ENCODE results near the gene SPINT2.
"Not testable (repeated sequence)": the region's sequence is repeated elsewhere in the genome, so short reads cannot be mapped to it uniquely, and the experiment has no call there.

Gene SPINT2

GRCh38 chr19:38264486-38265212, at the start of gene SPINT2:
Gene SPINT2, plus strand, starts transcription at chr19:38264573. Its CDS starts 320 bp downstream, at chr19:38264893.
- DNase-seq (ENCODE audit: low read depth, low spot score) = no peak

GRCh38 chr19:38216785-38217641, 47.4 kb upstream of the SPINT2 start:
- DNase-seq (ENCODE audit: low read depth, low spot score) = no peak

- no peak for DNase-seq (ENCODE audit: low read depth, low spot score)
Observed at GRCh38 chr19:38218204-38218603, 46.2 kb upstream of the SPINT2 start.

GRCh38 chr19:38219221-38219620, 45.2 kb upstream of the SPINT2 start:
- DNase-seq (ENCODE audit: low read depth, low spot score) = no peak

- no peak for DNase-seq (ENCODE audit: low read depth, low spot score)
Observed at GRCh38 chr19:38221421-38221820, 43.0 kb upstream of the SPINT2 start.

- no peak for DNase-seq (ENCODE audit: low read depth, low spot score)
Observed at GRCh38 chr19:38221919-38222830, 42.2 kb upstream of the SPINT2 start.

GRCh38 chr19:38223119-38223523, 41.3 kb upstream of the SPINT2 start:
- no peak for DNase-seq (ENCODE audit: low read depth, low spot score)

- DNase-seq (ENCODE audit: low read depth, low spot score) = no peak
Observed at GRCh38 chr19:38223617-38224013, 40.8 kb upstream of the SPINT2 start.

- DNase-seq (ENCODE audit: low read depth, low spot score) = no peak
Observed at GRCh38 chr19:38224014-38224862, 40.1 kb upstream of the SPINT2 start, which contains the start of gene DPF1. Gene DPF1, minus strand, starts transcription at chr19:38224222. Its CDS starts 80 bp downstream, at chr19:38224142.

GRCh38 chr19:38224863-38225218, 39.5 kb upstream of the SPINT2 start:
- DNase-seq (ENCODE audit: low read depth, low spot score) = not testable (repeated sequence)

GRCh38 chr19:38227287-38228004, 36.9 kb upstream of the SPINT2 start:
- DNase-seq (ENCODE audit: low read depth, low spot score) = no peak

- DNase-seq (ENCODE audit: low read depth, low spot score) = no peak
Observed at GRCh38 chr19:38228005-38228377, 36.4 kb upstream of the SPINT2 start.

- DNase-seq (ENCODE audit: low read depth, low spot score) = no peak
Observed at GRCh38 chr19:38228491-38229439, 35.6 kb upstream of the SPINT2 start.

- DNase-seq (ENCODE audit: low read depth, low spot score) = no peak
Observed at GRCh38 chr19:38229585-38230073, 34.7 kb upstream of the SPINT2 start.

GRCh38 chr19:38230506-38231133, 33.8 kb upstream of the SPINT2 start:
- DNase-seq (ENCODE audit: low read depth, low spot score) = not testable (repeated sequence)

- DNase-seq (ENCODE audit: low read depth, low spot score) = no peak
Observed at GRCh38 chr19:38231918-38232317, 32.5 kb upstream of the SPINT2 start.

GRCh38 chr19:38233740-38234251, 30.6 kb upstream of the SPINT2 start:
- DNase-seq (ENCODE audit: low read depth, low spot score) = no peak

- no peak for DNase-seq (ENCODE audit: low read depth, low spot score)
Observed at GRCh38 chr19:38234615-38235014, 29.8 kb upstream of the SPINT2 start.
